K562 (cell line): ENCODE data around the gene PPP1CA. TPM values are rescaled to one million over a fixed set of nuclear protein-coding genes. Genes with fewer than 3 reads are reported as not detected.

Source experiments
- CBFA2T2 ChIP-seq: fragments of 450-650 bp; conservative IDR thresholded peaks from 2 replicates; pipeline ENCODE4 v1.6.1; 2017; ENCODE audit warnings: mild to moderate bottlenecking
- CBFA2T3 ChIP-seq: fragments of 450-650 bp; IDR thresholded peaks from 2 replicates; pipeline ENCODE4 v1.6.1; 2017
- CREB5 ChIP-seq: fragments of 250-450 bp; sonication (Bioruptor Pico); IDR thresholded peaks from 2 replicates; pipeline ENCODE4 v1.5.0; 2020; ENCODE audit warnings: mild to moderate bottlenecking
- DPF2 ChIP-seq: fragments of 450-650 bp; IDR thresholded peaks from 2 replicates; pipeline ENCODE4 v1.6.1; 2016
- FOSL1 ChIP-seq: fragments of 200-800 bp; sonication (Bioruptor generic); conservative IDR thresholded peaks from 2 replicates; pipeline ENCODE4 v1.6.1; 2016; ENCODE audit warnings: missing genetic modification characterization, missing compliant biosample characterization
- NFYB ChIP-seq: IDR thresholded peaks from 2 replicates; pipeline ENCODE4 v1.6.1; 2011; ENCODE audit warnings: mild to moderate bottlenecking, moderate library complexity; ENCODE audit not compliant: insufficient read length; ENCODE audit errors: extremely low read depth
- NR2C2 ChIP-seq, 2 experiments: fragments of 200-800 bp in 1 of 2; sonication (Bioruptor generic) in 1 of 2; sonication (generic) in 1 of 2; formaldehyde crosslinking in 1 of 2; IDR thresholded peaks; 2 replicates each; pipeline versions ENCODE4 v1.6.1 to v1.8.0; 2016 to 2022; ENCODE audit warnings: mild to moderate bottlenecking in 1 of 2, missing compliant biosample characterization in 1 of 2, missing genetic modification characterization in 1 of 2, missing genetic modification reagents in 1 of 2
- PHF21A ChIP-seq: fragments of 450-650 bp; IDR thresholded peaks from 2 replicates; pipeline ENCODE4 v1.6.1; 2017; ENCODE audit warnings: low read depth, borderline replicate concordance
- RAD21 ChIP-seq, 2 experiments: fragments of 250-450 bp in 1 of 2; fragments of 450-650 bp in 1 of 2; sonication (Bioruptor Pico) in 1 of 2; formaldehyde crosslinking in 1 of 2; IDR thresholded peaks in 1 of 2; conservative IDR thresholded peaks in 1 of 2; 2 replicates each; pipeline versions ENCODE4 v1.4.0 to v1.8.0; 2020 to 2022; ENCODE audit warnings: mild to moderate bottlenecking in 2 of 2, moderate library complexity in 1 of 2
- RBM25 ChIP-seq: fragments of 200-400 bp; formaldehyde crosslinking; IDR thresholded peaks from 2 replicates; pipeline ENCODE4 v1.6.1; 2018; ENCODE audit warnings: low read length, low read depth, moderate library complexity; ENCODE audit not compliant: severe bottlenecking
- SREBF2 ChIP-seq: sonication (generic); formaldehyde crosslinking; IDR thresholded peaks from 2 replicates; pipeline ENCODE4 v1.4.0; 2020; ENCODE audit warnings: mild to moderate bottlenecking, missing genetic modification reagents
- SUPT5H ChIP-seq: fragments of 450-650 bp; IDR thresholded peaks from 2 replicates; pipeline ENCODE4 v1.6.1; 2016
- TAL1 ChIP-seq: fragments of 450-650 bp; IDR thresholded peaks from 2 replicates; pipeline ENCODE4 v1.6.1; 2016; ENCODE audit warnings: mild to moderate bottlenecking
- TRIM24 ChIP-seq, 2 experiments: fragments of 450-650 bp; IDR thresholded peaks; 2 replicates each; pipeline ENCODE4 v1.6.1; 2016
- YY1 ChIP-seq, 3 experiments: IDR thresholded peaks; 2 replicates each; pipeline ENCODE4 v1.6.1; 2011; ENCODE audit warnings: low read length in 2 of 3, mild to moderate bottlenecking in 2 of 3, moderate library complexity in 2 of 3, borderline replicate concordance in 1 of 3, control low read depth in 1 of 3, low read depth in 1 of 3; ENCODE audit not compliant: insufficient read depth in 3 of 3, insufficient replicate concordance in 2 of 3, control insufficient read depth in 1 of 3, insufficient read length in 1 of 3; ENCODE audit errors: extremely low read depth in 1 of 3
- ZBTB9 ChIP-seq: fragments of 450-650 bp; formaldehyde crosslinking; IDR thresholded peaks from 2 replicates; pipeline ENCODE4 v1.4.0; 2020; ENCODE audit warnings: mild to moderate bottlenecking, moderate library complexity
- ZNF23 ChIP-seq: fragments of 250-450 bp; sonication (Bioruptor Pico); IDR thresholded peaks from 2 replicates; pipeline ENCODE4 v1.4.0; 2020; ENCODE audit warnings: mild to moderate bottlenecking
- ZNF384 ChIP-seq: IDR thresholded peaks from 2 replicates; pipeline ENCODE4 v1.6.1; 2012; ENCODE audit warnings: low read depth, low read length, improper control_type of control experiment
- polyA plus RNA-seq, 8 experiments: library from polyadenylated mRNA; depleted of rRNA in 4 of 8; stranded (reverse) in 5 of 8; unstranded in 3 of 8; fragments of >200 nt; fragmentation: Nextera tagmentation in 2 of 8; fragmentation: Illumina TruSeq in 1 of 8; extraction: Ambion mirVana in 2 of 8; extraction: Trizol in 1 of 8; gene quantifications; 2 replicates each; pipeline versions ENCODE4 v1.2.1 to v1.2.3, GENCODE V29; 2011 to 2014; ENCODE audit warnings: inconsistent platforms in 1 of 8, missing spikeins in 1 of 8
- total RNA-seq, 7 experiments: library from RNA; depleted of rRNA in 6 of 7; stranded (reverse); fragments of >200 nt in 6 of 7; fragmentation: Illumina TruSeq in 2 of 7; extraction: Trizol in 2 of 7; gene quantifications; 2 replicates each; pipeline versions ENCODE4 v1.2.1 to v1.2.3, GENCODE V29; 2011 to 2021; ENCODE audit warnings: low replicate concordance in 1 of 7
- TF ChIP-seq, protein P1 (sequence below): fragments of 450-650 bp; IDR thresholded peaks from 2 replicates; pipeline ENCODE4 v1.6.1; 2017; ENCODE audit warnings: antibody characterized with exemption, mild to moderate bottlenecking

The PPP1CA gene
- total and polyA plus RNA-seq, 9 of the 15 experiments (the other 6 are each of a cell fraction or from before 2014, with no cell fraction given) = 18.2 to 242 (median 188) TPM

GRCh38 chr11:67413266-67413849, 11.7 kb upstream of the PPP1CA start (continued):
- TF ChIP-seq, protein P1, sequence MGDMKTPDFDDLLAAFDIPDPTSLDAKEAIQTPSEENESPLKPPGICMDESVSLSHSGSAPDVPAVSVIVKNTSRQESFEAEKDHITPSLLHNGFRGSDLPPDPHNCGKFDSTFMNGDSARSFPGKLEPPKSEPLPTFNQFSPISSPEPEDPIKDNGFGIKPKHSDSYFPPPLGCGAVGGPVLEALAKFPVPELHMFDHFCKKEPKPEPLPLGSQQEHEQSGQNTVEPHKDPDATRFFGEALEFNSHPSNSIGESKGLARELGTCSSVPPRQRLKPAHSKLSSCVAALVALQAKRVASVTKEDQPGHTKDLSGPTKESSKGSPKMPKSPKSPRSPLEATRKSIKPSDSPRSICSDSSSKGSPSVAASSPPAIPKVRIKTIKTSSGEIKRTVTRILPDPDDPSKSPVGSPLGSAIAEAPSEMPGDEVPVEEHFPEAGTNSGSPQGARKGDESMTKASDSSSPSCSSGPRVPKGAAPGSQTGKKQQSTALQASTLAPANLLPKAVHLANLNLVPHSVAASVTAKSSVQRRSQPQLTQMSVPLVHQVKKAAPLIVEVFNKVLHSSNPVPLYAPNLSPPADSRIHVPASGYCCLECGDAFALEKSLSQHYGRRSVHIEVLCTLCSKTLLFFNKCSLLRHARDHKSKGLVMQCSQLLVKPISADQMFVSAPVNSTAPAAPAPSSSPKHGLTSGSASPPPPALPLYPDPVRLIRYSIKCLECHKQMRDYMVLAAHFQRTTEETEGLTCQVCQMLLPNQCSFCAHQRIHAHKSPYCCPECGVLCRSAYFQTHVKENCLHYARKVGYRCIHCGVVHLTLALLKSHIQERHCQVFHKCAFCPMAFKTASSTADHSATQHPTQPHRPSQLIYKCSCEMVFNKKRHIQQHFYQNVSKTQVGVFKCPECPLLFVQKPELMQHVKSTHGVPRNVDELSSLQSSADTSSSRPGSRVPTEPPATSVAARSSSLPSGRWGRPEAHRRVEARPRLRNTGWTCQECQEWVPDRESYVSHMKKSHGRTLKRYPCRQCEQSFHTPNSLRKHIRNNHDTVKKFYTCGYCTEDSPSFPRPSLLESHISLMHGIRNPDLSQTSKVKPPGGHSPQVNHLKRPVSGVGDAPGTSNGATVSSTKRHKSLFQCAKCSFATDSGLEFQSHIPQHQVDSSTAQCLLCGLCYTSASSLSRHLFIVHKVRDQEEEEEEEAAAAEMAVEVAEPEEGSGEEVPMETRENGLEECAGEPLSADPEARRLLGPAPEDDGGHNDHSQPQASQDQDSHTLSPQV = no peak
- TF ChIP-seq SREBF2 (CRISPR knock-in tag) (no peak), DPF2 (0 out of 2 replicates have a peak, but pooled peaks have one; percentile 33), NR2C2 (CRISPR knock-in tag; IDR thresholded peaks at IDR 0.05) (no peak), NR2C2 (tag; IDR thresholded peaks at IDR 0.05) (no peak), ZNF384 (0 out of 2 replicates have a peak, but pooled peaks have one; percentile 24), SUPT5H (no peak), TAL1 (peak; percentile 31; the same call in 1 of the 2 replicates), TRIM24 (IDR thresholded peaks at IDR 0.05) (no peak), CREB5 (no peak), CBFA2T2 (peak; percentile 27; the same call in 1 of the 2 replicates), FOSL1 (tag) (no peak), CBFA2T3 (peak; percentile 71), NFYB (no peak), PHF21A (no peak), RBM25 (no peak), ZNF23 (CRISPR knock-in tag) (no peak), RAD21 (CRISPR knock-in tag; conservative IDR thresholded peaks at IDR 0.05 in 1 of 2, IDR thresholded peaks at IDR 0.05 in 1 of 2) (no peak), ZBTB9 (CRISPR knock-in tag) (no peak), YY1 (IDR thresholded peaks at IDR 0.05; ENCODE audit: borderline replicate concordance in 1 of 3, control insufficient read depth in 1 of 3, extremely low read depth in 1 of 3, insufficient read depth in 3 of 3, insufficient read length in 1 of 3, insufficient replicate concordance in 2 of 3, low read depth in 1 of 3, low read length in 2 of 3) (no peak)
